Activated CD4-positive, alpha-beta T cell treated with anti-CD3 and anti-CD28 coated beads, Interleukin-2, amount 10 ng/mL, durations not matched to agents 7 days and 5 days (primary cell): Measurements from ENCODE around the gene CEP63. TPM values are rescaled to one million over a fixed set of nuclear protein-coding genes. Genes with fewer than 3 reads are reported as not detected.
A peak's percentile ranks its signal among the peaks of the same experiment; 100 is the strongest.

Experiments used
- CTCF ChIA-PET: fragments of 350-600 bp; sonication (Branson Sonifier 250); formaldehyde crosslinking; loops from one replicate; lab custom pipeline; 2021; ENCODE audit warnings: antibody characterized with exemption; lab: Charles Lee
- POLR2A ChIA-PET: fragments of 350-600 bp; sonication (Branson Sonifier 250); formaldehyde crosslinking; loops from one replicate; lab custom pipeline; 2021; ENCODE audit warnings: antibody characterized with exemption; lab: Charles Lee
- DNase-seq: peaks from one replicate; pipeline ENCODE4 v3.0.0-alpha.2; 2020
- H3K27ac Mint-ChIP-seq: one replicate; pipeline ENCODE4 v1.8.0; 2021; ENCODE audit warnings: mild to moderate bottlenecking, moderate library complexity, mixed read lengths
- H3K27me3 Mint-ChIP-seq: one replicate; pipeline ENCODE4 v1.8.0; 2021; ENCODE audit warnings: mixed read lengths
- H3K36me3 Mint-ChIP-seq: one replicate; pipeline ENCODE4 v1.8.0; 2021; ENCODE audit warnings: low read depth, mixed read lengths
- H3K4me1 Mint-ChIP-seq: one replicate; pipeline ENCODE4 v1.8.0; 2021; ENCODE audit warnings: mixed read lengths
- H3K4me3 Mint-ChIP-seq: one replicate; pipeline ENCODE4 v1.8.0; 2021; ENCODE audit warnings: mild to moderate bottlenecking, moderate library complexity, mixed read lengths
- H3K9me3 Mint-ChIP-seq: one replicate; pipeline ENCODE4 v1.8.0; 2021; ENCODE audit warnings: mixed read lengths
- total RNA-seq, 2 experiments: library from RNA; stranded (reverse); gene quantifications; one replicate each; pipeline ENCODE4 v1.2.3, GENCODE V29; 2021

CEP63 gene
- total RNA-seq, 2 experiments from 2014 or later: 25.4 to 26.6 TPM

DNA sequence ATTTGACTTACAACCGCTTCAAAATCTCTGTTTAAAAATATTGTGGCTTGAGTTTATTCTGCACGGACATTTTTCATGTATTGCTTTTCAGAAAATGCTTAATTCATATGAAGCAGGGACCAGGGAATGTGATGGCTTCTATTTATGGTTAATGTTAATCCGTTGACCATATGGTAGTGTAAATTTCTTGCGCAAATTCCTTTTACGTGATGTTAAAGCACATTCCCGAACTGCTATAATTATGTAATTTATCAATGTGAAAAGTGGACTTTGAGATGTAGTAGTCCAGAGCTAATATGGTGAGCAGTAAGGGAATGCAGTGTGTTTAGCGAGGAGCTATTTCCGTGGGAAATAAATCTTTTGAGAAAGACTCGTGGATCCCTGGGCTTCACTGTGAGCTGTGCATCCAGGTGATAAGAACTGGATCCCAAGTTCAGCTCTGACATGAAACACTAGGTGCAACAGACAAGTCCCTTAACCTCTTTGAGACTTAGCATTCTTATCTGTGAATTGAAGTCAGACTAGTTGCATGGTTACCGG is 27.4 kb upstream of the CEP63 start:
- Mint-ChIP-seq H3K27ac (no peak overlapping the region), H3K36me3 (no peaks in the 10 kb centered on the region), H3K27me3 (peaks cover 20% of the 10 kb centered on the region), H3K4me1 (no peaks in the 10 kb centered on the region), H3K4me3 (no peak overlapping the region), H3K9me3 (no peaks in the 10 kb centered on the region)
- ChIA-PET CTCF (no interaction called here), POLR2A (no interaction called here)
- no peak for DNase-seq

- ChIA-PET CTCF (interaction anchor here (0.9 to 1.4 kb wide), 2 partner anchors 14 to 72 kb away, joined by 3 to 5 read pairs; no protein-coding TSS in a partner anchor), POLR2A (no interaction called here)
- Mint-ChIP-seq H3K27ac (no peak overlapping the region), H3K27me3 (peaks cover 18% of the 10 kb centered on the region), H3K9me3 (no peaks in the 10 kb centered on the region), H3K4me1 (no peaks in the 10 kb centered on the region), H3K36me3 (no peaks in the 10 kb centered on the region), H3K4me3 (no peak overlapping the region)
- no peak for DNase-seq
Observed at GRCh38 chr3:134459562-134459961, 26.3 kb upstream of the CEP63 start.

GRCh38 chr3:134460965-134461364 is 24.9 kb upstream of the CEP63 start:
- Mint-ChIP-seq H3K9me3 (no peaks in the 10 kb centered on the region), H3K27me3 (peaks cover 18% of the 10 kb centered on the region), H3K4me3 (no peak overlapping the region), H3K4me1 (no peaks in the 10 kb centered on the region), H3K36me3 (no peaks in the 10 kb centered on the region), H3K27ac (no peak overlapping the region)
- no peak for DNase-seq
- CTCF ChIA-PET: interaction anchor here (1.4 kb wide), 1 partner anchor 73 kb away, joined by 3 read pairs; no protein-coding TSS in a partner anchor
- POLR2A ChIA-PET: no interaction called here

DNA sequence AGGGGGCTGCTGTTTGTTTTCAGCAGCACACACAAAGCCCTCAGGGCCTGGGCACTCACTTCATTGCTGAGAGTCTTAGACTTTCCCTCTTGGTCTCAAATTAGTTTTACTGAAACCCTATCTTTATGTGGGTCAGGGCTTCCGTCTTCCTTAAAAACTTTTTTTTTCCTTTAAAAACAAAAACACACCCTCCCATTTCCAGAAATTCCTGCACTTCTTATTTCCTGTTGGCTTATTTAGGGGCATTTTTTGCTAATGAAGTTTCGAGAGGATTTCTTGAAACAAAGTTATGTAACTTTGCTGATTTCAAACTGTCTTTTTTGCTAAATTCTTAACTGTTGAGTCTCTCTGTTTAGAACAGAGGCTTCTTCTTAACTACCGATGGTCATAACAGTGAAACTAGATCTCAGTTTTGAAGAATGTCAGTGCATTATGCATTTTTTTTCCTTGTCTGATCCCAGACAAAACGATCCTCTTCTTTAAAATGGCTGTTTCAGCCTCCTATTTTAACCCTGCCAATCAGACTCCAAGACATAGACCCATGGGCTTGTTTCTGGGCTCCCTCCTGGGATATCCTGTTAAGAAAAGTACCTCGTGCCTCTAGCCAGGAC is 23.4 kb upstream of the CEP63 start:
- peaks cover 17% of the 10 kb centered on the region for H3K27me3 Mint-ChIP-seq
- DNase-seq: no peak
- CTCF ChIA-PET: no interaction called here
- H3K4me1 Mint-ChIP-seq: no peaks in the 10 kb centered on the region
- H3K9me3 Mint-ChIP-seq: no peaks in the 10 kb centered on the region
- H3K36me3 Mint-ChIP-seq: no peaks in the 10 kb centered on the region
- no peak overlapping the region for H3K27ac Mint-ChIP-seq
- POLR2A ChIA-PET: no interaction called here
- H3K4me3 Mint-ChIP-seq: no peak overlapping the region

DNA sequence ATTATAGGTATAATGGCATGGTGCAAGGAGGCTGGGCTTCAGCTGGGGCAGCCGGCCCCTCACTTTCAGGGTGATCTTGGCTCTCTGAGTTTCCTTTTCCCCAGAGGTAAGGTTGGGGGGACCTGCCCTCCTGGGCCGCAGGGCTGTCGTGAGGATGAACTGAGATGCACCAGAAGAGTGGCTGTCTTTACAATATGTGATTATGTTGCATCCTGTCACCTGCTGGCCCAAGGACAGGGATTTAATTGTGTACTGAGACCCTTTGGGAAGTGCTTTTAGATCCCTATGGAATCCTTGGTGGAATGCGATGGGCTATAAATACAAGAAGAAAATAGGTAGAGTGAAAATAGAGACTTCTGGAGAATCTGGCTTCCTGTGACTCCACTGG is 22.2 kb upstream of the CEP63 start:
- Mint-ChIP-seq H3K27ac (no peak overlapping the region), H3K4me3 (no peak overlapping the region), H3K36me3 (no peaks in the 10 kb centered on the region), H3K9me3 (no peaks in the 10 kb centered on the region), H3K27me3 (peaks cover 7% of the 10 kb centered on the region), H3K4me1 (no peaks in the 10 kb centered on the region)
- DNase-seq: no peak
- POLR2A ChIA-PET: no interaction called here
- CTCF ChIA-PET: no interaction called here

DNA sequence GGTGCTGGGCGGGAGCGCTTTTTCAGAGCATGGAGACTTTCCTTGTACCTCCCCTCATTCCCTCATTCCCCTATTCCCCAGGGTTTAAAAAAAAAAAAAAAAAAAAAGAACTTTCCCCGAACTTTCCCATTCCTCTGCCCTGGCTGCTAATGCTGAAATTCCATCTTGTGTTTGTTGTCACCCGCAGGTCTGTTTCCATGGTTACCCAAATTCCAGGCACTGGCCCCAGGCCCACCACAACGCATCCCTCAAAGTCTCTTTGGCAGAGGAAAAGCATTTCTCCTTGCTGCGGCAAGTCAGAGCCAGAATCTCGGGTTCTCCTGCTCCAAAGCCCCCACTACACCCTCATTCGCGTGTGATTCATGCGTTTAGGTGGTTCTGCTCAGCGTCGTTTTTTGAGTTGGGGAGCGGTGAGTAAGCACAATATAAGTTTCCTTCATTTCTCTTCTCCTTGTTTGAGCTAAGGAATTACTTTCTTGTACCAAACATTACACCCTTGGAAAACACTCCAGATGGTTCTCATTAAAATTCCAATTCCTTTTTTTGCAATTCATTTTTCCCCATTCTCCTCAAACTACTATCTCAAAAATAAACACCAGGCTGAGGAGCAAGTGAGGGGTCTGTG is 21.7 kb upstream of the CEP63 start:
- ChIA-PET POLR2A (no interaction called here), CTCF (no interaction called here)
- no peak overlapping the region for H3K4me3 Mint-ChIP-seq
- no peaks in the 10 kb centered on the region for H3K9me3 Mint-ChIP-seq
- DNase-seq: no peak
- no peaks in the 10 kb centered on the region for H3K36me3 Mint-ChIP-seq
- no peak overlapping the region for H3K27ac Mint-ChIP-seq
- peaks cover 7% of the 10 kb centered on the region for H3K27me3 Mint-ChIP-seq
- H3K4me1 Mint-ChIP-seq: no peaks in the 10 kb centered on the region

DNA sequence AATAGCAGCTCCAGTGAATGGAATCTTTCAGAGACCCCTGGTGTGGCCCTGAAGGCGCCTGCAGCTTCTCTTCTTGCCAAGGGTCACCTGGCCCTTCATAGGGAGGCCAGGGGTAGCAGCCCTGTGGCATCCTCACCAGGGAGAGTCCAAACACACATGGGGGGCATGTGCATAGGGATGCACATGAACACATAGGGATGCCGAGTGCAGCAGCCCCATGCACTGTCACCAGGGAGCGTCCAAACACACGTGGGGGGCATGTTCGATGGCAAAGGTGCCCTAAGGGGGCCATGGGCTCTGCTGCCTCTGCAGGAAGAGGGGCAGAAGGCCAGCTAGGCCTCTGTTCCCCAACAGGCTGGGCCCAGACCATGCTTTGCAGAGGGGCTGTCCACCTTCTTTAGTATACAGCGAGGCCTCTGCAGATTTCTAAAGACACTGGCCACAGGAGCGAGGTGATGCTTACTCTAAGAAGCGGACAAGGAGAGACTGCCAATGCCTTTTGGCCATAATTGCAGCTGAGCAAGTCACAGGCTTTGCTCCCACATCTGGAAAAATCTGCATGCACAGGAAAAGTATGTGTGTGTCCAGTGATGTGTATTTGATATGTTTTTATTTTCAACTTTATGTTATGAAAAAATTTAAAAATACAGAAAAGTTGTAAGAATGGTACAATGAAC is 21.0 kb upstream of the CEP63 start:
- DNase-seq: no peak
- Mint-ChIP-seq H3K4me1 (no peaks in the 10 kb centered on the region), H3K27ac (no peak overlapping the region), H3K4me3 (no peak overlapping the region), H3K27me3 (peaks cover 4% of the 10 kb centered on the region), H3K36me3 (no peaks in the 10 kb centered on the region), H3K9me3 (no peaks in the 10 kb centered on the region)
- CTCF ChIA-PET: no interaction called here
- POLR2A ChIA-PET: no interaction called here

DNA sequence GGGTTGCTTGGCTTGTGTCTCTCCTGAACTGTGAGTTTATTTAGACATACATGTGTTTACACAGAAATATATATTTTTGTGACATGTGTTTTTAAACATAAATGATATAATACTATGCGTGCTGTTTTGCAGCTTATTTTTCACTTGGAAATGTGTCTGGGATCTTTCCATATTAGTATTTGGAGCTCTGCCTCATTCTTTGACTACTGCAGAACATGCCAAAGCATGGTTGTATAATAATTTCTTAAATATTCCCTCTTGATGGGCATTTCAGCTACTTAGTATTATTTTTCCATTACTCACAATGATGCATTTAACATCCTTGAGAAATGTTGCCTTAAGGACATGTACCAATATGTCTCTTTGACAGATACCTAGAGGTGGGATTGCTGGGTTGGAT is 19.5 kb upstream of the CEP63 start:
- Mint-ChIP-seq H3K4me1 (no peaks in the 10 kb centered on the region), H3K4me3 (no peak overlapping the region), H3K36me3 (no peaks in the 10 kb centered on the region), H3K9me3 (no peaks in the 10 kb centered on the region), H3K27me3 (no peaks in the 10 kb centered on the region), H3K27ac (no peak overlapping the region)
- DNase-seq: no peak
- POLR2A ChIA-PET: no interaction called here
- CTCF ChIA-PET: interaction anchor here (0.6 kb wide), 1 partner anchor 152 kb away, joined by 3 read pairs; no protein-coding TSS in a partner anchor

- CTCF ChIA-PET: no interaction called here
- Mint-ChIP-seq H3K27ac (no peak overlapping the region), H3K9me3 (no peaks in the 10 kb centered on the region), H3K36me3 (no peaks in the 10 kb centered on the region), H3K4me1 (no peaks in the 10 kb centered on the region), H3K4me3 (no peak overlapping the region), H3K27me3 (no peaks in the 10 kb centered on the region)
- POLR2A ChIA-PET: no interaction called here
- no peak for DNase-seq
Observed at GRCh38 chr3:134468519-134468918, 17.3 kb upstream of the CEP63 start.

GRCh38 chr3:134471521-134472193 is 14.2 kb upstream of the CEP63 start:
- no peak overlapping the region for H3K4me3 Mint-ChIP-seq
- H3K27me3 Mint-ChIP-seq: no peaks in the 10 kb centered on the region
- DNase-seq: no peak
- H3K36me3 Mint-ChIP-seq: peaks cover 4% of the 10 kb centered on the region
- CTCF ChIA-PET: interaction anchor here (0.6 to 0.9 kb wide), 4 partner anchors 12 to 285 kb away, joined by 3 to 4 read pairs (median 4); no protein-coding TSS in a partner anchor
- no peaks in the 10 kb centered on the region for H3K4me1 Mint-ChIP-seq
- no peak overlapping the region for H3K27ac Mint-ChIP-seq
- POLR2A ChIA-PET: no interaction called here
- H3K9me3 Mint-ChIP-seq: no peaks in the 10 kb centered on the region

DNA sequence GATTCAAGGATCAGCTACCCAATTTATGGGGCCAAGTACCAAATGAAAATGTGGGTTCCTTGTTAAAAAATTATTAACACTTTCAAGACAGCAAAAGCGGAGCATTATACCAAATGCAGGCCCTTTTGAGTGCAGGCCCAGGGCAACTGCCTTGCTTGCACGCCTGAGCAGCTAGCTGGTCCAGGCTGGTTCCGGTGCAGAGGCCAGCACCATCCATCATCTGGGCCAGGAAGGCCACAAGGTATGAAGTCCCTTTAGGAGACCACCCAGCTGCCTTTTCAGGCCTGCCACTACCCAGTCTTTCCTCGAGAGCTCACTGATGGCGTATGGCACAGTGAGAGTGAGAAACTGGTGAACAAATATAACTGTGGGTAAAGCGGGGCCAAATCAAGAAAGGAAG is 13.0 kb upstream of the CEP63 start:
- no peaks in the 10 kb centered on the region for H3K4me1 Mint-ChIP-seq
- POLR2A ChIA-PET: no interaction called here

DNA sequence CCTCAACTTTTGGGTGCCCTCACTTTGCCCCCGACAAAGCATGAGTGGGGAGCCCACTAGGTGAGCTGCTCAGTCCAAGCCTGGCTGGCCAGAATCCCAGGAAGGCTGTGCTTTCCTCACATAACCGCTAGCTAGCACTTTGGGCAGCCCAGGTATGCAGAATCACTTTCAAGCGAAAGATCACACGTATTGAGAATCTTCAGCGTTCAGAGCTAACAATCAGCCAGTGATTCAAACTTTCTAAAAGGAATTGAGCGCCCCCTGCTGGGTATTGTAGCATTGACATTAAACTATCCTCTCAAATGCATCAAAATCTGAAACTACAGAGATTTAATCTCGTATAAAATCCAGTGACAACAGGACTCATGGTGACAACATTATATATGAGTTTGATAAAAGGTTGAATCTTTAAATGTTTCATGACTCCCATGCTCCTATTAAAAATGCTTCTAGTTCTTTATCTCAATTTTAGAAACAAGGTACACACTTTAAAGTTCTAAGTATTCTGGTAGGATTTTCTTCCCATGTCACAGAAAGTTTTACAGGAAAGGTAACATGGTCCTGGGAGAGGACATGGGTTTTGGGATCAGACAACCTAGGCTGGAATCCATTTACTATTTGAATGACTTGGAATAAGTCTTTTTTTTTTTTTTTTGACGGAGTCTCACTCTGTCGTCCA is 11.8 kb upstream of the CEP63 start:
- Mint-ChIP-seq H3K36me3 (peaks cover 21% of the 10 kb centered on the region), H3K27ac (no peak overlapping the region), H3K9me3 (no peaks in the 10 kb centered on the region), H3K4me3 (no peak overlapping the region), H3K27me3 (no peaks in the 10 kb centered on the region), H3K4me1 (no peaks in the 10 kb centered on the region)
- ChIA-PET POLR2A (interaction anchor here (0.7 kb wide), 2 partner anchors 128 to 277 kb away, joined by 3 to 4 read pairs; no protein-coding TSS in a partner anchor), CTCF (interaction anchor here (0.7 to 1.8 kb wide), 7 partner anchors 9 to 294 kb away, joined by 3 to 10 read pairs (median 5); partner anchors contain the start of genes ANAPC13 and CEP63)
- DNase-seq: peak; percentile 86

More for the DNA sequence above, 13.0 kb upstream of the CEP63 start:
- Mint-ChIP-seq H3K4me3 (no peak overlapping the region), H3K36me3 (peaks cover 13% of the 10 kb centered on the region), H3K27me3 (no peaks in the 10 kb centered on the region), H3K27ac (no peak overlapping the region), H3K9me3 (no peaks in the 10 kb centered on the region)
- CTCF ChIA-PET: interaction anchor here (0.9 to 1.8 kb wide), 4 partner anchors 10 to 164 kb away, joined by 3 to 10 read pairs (median 6); partner anchors contain the start of genes ANAPC13 and CEP63
- no peak for DNase-seq
